ENCODE results near the gene NMRAL1.

NMRAL1 gene

DNA sequence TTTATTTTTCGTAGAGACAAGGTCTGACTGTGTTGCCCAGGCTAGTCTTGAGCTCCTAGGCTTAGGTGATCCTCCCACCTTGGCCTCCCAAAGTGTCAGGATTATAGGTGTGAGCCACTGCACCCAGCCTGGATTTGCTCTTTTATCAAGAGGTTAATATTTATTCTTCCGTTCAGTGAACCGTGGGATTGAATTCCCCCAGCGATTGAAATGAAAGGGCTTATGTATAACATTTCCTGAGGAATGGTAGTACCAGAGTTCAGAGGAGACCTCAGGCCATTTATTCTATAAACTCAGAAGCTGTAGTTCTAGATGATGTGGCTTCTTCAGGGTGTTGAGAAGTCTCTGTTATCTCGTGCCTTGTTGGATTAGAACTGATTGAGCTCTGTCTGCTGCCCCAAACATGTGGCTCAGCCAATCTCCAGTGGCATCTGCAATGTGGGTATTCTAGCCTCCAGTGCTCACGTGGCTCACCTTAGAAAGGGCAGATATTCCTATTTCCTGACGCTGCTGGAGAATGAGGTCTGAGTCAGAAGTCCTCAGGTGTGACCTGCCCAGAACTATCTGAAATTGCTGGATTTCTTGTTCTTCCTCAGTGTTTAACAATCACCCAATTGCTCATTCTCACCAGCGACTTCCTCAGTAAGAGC is 24.2 kb upstream of the NMRAL1 start:
- ChIA-PET POLR2A (no interaction called here), CTCF (no interaction called here)
- TF ChIP-seq BHLHE40 (IDR thresholded peaks at IDR 0.05; ENCODE audit: borderline replicate concordance), result no peak
- no peak for DNase-seq (ENCODE audit: extremely low spot score)

DNA sequence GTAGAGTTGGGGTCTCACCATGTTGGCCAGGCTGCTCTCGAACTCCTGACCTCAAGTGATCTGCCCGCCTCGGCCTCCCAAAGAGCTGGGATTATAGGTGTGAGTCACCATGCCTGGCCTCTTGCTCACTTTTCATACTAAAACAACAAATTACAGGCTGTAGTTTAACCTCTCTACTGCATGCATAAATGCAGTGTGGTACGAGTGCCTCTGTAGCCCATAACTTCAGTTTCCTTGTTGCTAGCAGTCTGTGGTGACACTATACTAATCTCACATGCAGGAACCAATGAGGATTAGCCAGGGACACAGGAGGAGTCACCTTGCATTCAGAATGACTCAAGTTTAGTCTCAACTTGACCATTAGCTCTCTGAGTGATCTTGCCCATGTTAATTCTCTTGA is 21.9 kb upstream of the NMRAL1 start:
- TF ChIP-seq FOXM1 (IDR thresholded peaks at IDR 0.05; ENCODE audit: borderline replicate concordance) (no peak), SUZ12 (IDR thresholded peaks at IDR 0.05) (no peak), FOXK2 (IDR thresholded peaks at IDR 0.05) (no peak), FOXA1 (IDR thresholded peaks at IDR 0.05) (no peak), SP1 (IDR thresholded peaks at IDR 0.05) (no peak), BHLHE40 (IDR thresholded peaks at IDR 0.05; ENCODE audit: borderline replicate concordance) (no peak), ARNT (IDR thresholded peaks at IDR 0.05) (no peak), CTBP1 (IDR thresholded peaks at IDR 0.05; ENCODE audit: borderline replicate concordance) (no peak), ZNF384 (IDR thresholded peaks at IDR 0.05) (no peak), TARDBP (IDR thresholded peaks at IDR 0.05) (no peak), HDGF (IDR thresholded peaks at IDR 0.05; ENCODE audit: borderline replicate concordance) (no peak), NFRKB (IDR thresholded peaks at IDR 0.05) (no peak), ELF4 (IDR thresholded peaks at IDR 0.05) (no peak)
- TF ChIP-seq, protein P1, sequence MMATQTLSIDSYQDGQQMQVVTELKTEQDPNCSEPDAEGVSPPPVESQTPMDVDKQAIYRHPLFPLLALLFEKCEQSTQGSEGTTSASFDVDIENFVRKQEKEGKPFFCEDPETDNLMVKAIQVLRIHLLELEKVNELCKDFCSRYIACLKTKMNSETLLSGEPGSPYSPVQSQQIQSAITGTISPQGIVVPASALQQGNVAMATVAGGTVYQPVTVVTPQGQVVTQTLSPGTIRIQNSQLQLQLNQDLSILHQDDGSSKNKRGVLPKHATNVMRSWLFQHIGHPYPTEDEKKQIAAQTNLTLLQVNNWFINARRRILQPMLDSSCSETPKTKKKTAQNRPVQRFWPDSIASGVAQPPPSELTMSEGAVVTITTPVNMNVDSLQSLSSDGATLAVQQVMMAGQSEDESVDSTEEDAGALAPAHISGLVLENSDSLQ (IDR thresholded peaks at IDR 0.05), result no peak
- no peak for DNase-seq (ENCODE audit: extremely low spot score)
- ChIA-PET POLR2A (no interaction called here), CTCF (no interaction called here)

DNA sequence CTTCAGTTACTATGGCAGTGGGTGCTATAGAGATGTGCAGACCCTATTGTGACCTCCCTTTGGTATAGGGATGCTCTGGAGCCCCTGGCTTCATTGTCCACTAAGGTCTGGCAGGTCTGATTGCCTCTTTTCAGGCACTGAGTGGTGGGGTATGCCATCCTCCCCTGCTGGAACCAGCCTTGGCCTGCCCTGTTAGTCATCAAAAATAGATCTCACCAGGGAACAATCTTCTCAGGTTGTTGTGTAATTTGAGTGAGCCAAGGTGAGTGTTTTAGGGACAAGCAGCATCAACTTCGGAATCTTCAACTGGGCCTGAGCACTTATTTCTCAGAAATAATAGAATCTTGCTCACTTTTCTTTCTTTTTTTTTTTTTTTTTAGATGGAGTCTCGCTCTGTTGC is 21.3 kb upstream of the NMRAL1 start:
- no peak for DNase-seq (ENCODE audit: extremely low spot score)
- CTCF ChIA-PET, result no interaction called here
- POLR2A ChIA-PET, result no interaction called here

DNA sequence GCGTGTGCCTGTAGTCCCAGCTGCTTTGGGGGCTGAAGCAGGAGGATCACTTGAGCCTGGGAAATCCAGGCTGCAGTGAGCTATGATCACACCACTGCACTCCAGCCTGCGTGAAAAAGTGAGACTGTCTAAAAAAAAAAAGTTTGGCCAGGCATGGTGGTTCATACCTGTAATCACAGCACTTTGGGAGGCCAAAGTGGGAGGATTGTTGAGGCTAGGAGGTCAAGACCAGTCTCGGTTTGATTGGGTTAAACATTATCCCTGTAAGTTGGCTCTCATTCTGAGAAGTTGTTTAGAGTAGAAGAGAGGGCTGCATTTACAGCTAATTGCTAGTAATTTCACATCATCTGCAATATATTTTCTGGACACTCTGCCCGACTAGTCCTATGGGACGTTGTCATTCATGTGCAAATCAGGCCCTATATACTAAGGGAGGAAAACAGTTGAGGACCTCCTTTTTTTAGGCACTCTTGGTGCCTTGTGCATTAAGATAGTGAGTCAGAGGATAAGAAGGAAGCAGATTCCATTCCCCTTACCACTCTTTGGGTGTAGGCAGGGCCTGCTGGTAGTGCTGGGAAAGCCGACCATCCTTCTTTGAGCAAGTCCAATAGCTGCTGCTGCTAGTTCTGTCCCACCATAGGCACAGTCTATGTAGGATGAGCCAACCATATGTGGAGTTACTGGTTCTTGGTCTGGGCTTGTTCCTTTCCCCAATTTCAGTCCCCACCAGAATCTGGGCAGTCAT is 20.5 kb upstream of the NMRAL1 start:
- DNase-seq (ENCODE audit: extremely low spot score), result no peak
- TF ChIP-seq ELF4 (IDR thresholded peaks at IDR 0.05), result no peak
- TF ChIP-seq FOXK2 (IDR thresholded peaks at IDR 0.05), result no peak
- TF ChIP-seq ZNF384 (IDR thresholded peaks at IDR 0.05), result no peak
- TF ChIP-seq BHLHE40 (IDR thresholded peaks at IDR 0.05; ENCODE audit: borderline replicate concordance), result no peak
- TF ChIP-seq TARDBP (IDR thresholded peaks at IDR 0.05), result no peak
- no peak for TF ChIP-seq FOXM1 (IDR thresholded peaks at IDR 0.05; ENCODE audit: borderline replicate concordance)
- TF ChIP-seq NFRKB (IDR thresholded peaks at IDR 0.05), result no peak
- ChIA-PET POLR2A (no interaction called here), CTCF (no interaction called here)

More for the DNA sequence above, 21.3 kb upstream of the NMRAL1 start:
- TF ChIP-seq ZNF384 (IDR thresholded peaks at IDR 0.05) (no peak), LEF1 (IDR thresholded peaks at IDR 0.05; ENCODE audit: borderline replicate concordance) (no peak), TARDBP (IDR thresholded peaks at IDR 0.05) (no peak), FOXA1 (IDR thresholded peaks at IDR 0.05) (no peak)

DNA sequence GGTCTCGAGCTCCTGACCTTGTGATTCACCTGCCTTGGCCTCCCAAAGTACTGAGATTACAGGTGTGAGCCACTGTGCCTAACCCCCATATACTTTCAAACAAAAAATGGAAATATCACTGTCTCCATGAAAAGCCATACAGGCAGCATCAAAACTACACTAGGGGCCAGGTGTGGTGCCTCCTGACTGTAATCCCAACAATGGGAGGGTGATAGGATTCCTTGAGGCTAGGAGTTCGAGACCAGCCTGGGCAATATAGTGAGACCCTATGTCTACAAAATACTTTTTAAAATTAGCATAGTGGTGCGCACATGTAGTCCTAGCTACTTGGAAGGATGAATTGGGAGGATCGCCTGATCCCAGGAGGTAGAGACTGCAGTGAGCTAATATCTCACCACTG is 17.5 kb upstream of the NMRAL1 start:
- DNase-seq (ENCODE audit: extremely low spot score), result no peak
- CTCF ChIA-PET, result interaction anchor here (0.6 kb wide), 1 partner anchor 19 kb away, joined by 3 read pairs; no protein-coding TSS in a partner anchor
- POLR2A ChIA-PET, result no interaction called here
- TF ChIP-seq L3MBTL2 (conservative IDR thresholded peaks at IDR 0.05) (no peak), SP1 (IDR thresholded peaks at IDR 0.05) (no peak), TARDBP (IDR thresholded peaks at IDR 0.05) (no peak), FOXA1 (IDR thresholded peaks at IDR 0.05) (no peak), ELF4 (IDR thresholded peaks at IDR 0.05) (no peak), FOXK2 (IDR thresholded peaks at IDR 0.05) (no peak), LEF1 (IDR thresholded peaks at IDR 0.05; ENCODE audit: borderline replicate concordance) (no peak), SUZ12 (IDR thresholded peaks at IDR 0.05) (no peak), HDGF (IDR thresholded peaks at IDR 0.05; ENCODE audit: borderline replicate concordance) (no peak)

DNA sequence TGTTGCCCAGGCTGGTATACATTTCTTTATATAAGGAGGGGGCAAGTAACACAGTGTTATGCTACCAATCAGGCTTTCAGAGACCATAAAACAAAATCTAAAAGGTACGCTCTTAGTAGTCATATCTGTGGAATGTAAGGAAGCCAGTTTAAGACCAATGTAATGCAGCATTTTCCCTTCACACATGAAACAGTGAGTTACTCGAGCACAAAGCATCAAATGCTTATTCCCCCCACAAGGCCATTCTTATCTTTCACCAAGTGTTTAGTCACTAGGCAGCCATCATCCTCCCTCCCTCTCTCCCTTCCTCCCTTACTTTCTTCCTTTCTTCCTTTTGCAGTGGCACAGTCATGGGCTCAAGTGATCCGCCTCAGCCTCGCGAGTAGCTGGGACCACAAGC is 14.6 kb upstream of the NMRAL1 start:
- ChIA-PET POLR2A (no interaction called here), CTCF (no interaction called here)
- DNase-seq (ENCODE audit: extremely low spot score), result no peak
- no peak for TF ChIP-seq ZNF384 (IDR thresholded peaks at IDR 0.05)
- TF ChIP-seq FOXK2 (IDR thresholded peaks at IDR 0.05), result no peak
- TF ChIP-seq NFRKB (IDR thresholded peaks at IDR 0.05), result no peak
- TF ChIP-seq CTBP1 (IDR thresholded peaks at IDR 0.05; ENCODE audit: borderline replicate concordance), result no peak
- TF ChIP-seq ARNT (IDR thresholded peaks at IDR 0.05), result no peak
- TF ChIP-seq HDGF (IDR thresholded peaks at IDR 0.05; ENCODE audit: borderline replicate concordance), result no peak
- no peak for TF ChIP-seq BHLHE40 (IDR thresholded peaks at IDR 0.05; ENCODE audit: borderline replicate concordance)
- TF ChIP-seq ELF4 (IDR thresholded peaks at IDR 0.05), result no peak

DNA sequence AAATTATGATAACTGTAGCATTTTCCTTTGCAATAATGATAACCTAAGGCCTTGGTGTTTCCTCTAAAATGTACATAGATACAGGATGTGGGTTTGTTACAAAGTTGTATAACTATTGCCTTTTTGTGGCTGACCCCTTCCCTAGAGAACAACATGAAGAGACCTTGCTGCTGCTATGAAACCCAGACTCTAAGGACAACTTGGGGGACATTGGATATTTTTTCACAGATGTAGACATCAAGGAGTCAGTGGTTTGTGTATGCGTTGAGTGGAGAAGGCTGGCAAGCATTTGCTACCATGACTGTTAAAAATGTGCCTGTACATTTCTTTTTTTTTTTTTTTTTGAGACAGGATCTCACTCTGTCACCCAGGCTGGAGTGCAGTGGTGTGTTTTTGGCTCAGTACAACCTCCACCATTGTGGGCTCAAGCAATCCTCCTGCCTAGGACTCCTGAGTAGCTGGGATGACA is 14.1 kb upstream of the NMRAL1 start:
- ChIA-PET POLR2A (no interaction called here), CTCF (no interaction called here)
- no peak for DNase-seq (ENCODE audit: extremely low spot score)
- TF ChIP-seq HDGF (IDR thresholded peaks at IDR 0.05; ENCODE audit: borderline replicate concordance) (no peak), NFRKB (IDR thresholded peaks at IDR 0.05) (no peak), SUZ12 (IDR thresholded peaks at IDR 0.05) (no peak), FOXA1 (IDR thresholded peaks at IDR 0.05) (no peak), ELF4 (IDR thresholded peaks at IDR 0.05) (no peak), L3MBTL2 (conservative IDR thresholded peaks at IDR 0.05) (no peak), BHLHE40 (IDR thresholded peaks at IDR 0.05; ENCODE audit: borderline replicate concordance) (no peak), FOXM1 (IDR thresholded peaks at IDR 0.05; ENCODE audit: borderline replicate concordance) (no peak), CTBP1 (IDR thresholded peaks at IDR 0.05; ENCODE audit: borderline replicate concordance) (no peak)

All from HEK293T (cell line).